Cerebellar nuclear complex (tissue), 1 donor: ENCODE results near the gene KIF26B.

Source experiments
- DNase-seq, 2 experiments: peaks; one replicate each; lab custom pipeline; 2025; lab: John Stamatoyannopoulos, UW

Gene KIF26B

DNA sequence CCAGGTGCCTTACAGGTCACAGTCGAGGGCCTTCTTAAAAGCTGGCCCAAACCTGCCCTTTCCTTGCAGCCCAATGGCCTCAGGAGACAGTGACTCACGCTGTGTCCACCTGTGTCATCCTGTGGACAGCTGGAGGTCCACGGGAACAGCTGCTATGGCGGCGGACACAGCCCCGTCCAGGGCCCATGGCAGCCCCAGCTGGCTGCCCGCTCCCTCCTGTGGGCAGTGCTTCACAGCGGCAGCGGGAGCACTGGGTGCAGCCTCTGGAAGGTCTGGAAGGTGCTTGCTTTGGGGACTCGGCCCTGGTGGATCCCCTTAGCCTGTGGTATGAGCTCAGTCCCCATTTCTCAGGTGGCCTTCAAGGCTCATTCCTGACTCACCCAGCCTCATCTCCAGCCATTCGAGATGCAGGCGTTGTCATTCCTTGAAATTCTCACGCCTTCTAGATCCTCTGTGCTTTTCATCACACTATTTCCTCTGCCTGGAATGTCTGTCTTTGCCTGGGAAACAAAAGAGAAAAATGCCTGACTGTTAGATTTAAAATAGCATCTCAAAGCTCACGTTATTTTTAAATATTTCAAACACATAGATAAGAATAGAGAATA, 86.8 kb downstream of the KIF26B start:
- DNase-seq = no peak

DNA sequence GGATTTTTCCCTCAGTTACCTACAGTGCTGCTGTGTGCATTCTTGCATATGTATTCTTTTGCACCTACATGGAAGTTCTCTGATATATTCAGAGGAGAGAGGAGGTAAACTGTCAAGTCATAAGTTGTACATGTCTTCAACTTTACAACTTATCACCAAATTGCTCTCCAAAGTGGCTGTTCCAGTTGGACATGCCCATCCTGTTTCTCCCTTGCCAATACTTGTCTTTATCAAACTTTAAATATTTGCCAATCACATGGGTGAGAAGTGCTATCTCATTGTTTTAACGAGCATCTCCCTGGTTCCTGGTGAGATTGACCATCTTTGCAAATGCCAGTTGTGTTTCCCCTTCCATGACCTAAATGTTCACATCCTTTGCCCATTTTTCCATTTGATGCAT, 88.2 kb downstream of the KIF26B start:
- no peak for DNase-seq

DNA sequence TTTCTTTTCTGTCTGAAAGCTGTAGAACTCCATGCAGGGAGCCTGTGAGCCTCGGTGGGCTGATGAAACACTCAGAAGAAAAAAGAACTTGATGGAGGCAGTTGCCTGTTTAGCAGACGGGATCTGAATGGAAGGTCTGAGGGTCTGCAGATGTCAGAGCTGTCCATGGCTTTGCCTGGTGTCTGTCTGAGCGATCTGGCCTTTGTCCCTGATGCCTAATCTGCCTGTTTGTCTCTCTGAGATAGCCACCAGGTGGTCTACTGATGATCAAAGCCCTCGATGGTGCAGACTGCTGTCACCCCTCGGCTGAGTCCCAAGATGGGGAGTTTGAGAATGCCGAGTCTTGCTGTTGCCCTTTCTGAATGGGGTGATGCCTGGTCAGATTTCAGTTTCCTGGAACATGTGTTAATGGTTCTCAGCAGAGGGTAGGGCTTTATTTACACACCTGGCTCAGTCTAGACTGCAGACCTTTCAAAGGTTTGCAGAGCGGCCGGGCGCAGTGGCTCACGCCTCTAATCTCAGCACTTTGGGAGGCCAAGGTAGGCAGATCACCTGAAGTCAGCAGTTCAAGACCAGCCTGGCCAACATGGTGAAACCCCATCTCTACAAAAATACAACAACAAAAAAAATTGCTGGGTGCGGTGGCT, 90.4 kb downstream of the KIF26B start:
- no peak for DNase-seq

DNA sequence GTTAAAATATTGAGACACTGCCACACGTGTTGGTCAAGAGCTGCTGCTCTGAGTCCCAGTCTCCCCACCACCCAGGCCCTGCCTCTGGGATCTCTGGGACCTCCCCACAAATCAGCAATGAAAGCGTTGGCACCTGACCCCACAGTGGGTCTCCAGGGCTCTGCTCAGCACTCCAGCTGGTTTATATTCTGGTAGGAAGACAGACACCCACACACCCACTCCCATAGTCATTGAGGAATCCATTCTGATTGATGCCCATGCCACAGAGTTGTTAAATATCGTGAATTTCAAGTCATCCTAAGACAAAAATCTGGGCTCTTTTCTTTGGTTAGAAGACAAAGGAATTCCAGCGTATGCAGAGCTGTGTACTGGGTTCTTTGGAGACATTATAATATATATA, 91.6 kb downstream of the KIF26B start:
- DNase-seq = no peak

DNA sequence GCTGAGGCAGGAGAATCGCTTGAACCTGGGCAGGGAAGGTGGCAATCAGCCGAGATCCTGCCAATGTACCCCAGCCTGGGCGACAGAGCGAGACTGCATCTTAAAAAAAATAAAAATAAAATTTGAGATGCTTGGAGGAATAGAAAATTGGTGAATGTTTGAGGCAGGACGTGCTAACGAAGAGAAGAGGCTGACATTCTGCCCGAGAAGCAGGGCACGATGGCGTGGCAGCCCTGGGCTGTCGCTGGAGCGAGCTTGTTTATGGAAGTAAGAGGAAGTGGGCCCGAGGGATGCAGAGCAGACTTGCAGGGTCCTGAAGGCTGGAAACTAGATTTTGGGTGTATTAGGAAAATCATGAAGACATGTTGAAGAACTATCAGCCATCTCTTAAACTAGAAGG, 92.6 kb downstream of the KIF26B start:
- no peak for DNase-seq

DNA sequence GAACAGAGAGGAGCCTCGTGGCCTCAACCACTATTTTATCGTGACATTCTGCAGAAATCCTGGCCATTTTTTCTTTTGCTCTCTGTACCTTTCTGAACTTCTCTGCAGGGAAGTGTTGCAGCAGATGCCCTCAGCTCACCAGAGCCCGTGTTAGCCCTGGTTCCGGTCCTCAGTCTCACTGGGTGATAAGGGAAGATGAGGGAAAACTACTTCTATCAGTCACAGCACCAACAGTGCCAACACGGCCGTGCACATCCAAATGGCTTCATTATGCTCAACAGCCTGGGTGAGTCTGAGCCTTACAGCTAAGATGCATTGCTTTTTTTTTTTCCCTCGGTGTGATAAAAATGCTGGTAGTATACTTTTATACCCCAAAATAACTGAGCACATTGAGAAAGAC, 93.0 kb downstream of the KIF26B start:
- DNase-seq = peak in 1 of 2 experiments; percentile 31

DNA sequence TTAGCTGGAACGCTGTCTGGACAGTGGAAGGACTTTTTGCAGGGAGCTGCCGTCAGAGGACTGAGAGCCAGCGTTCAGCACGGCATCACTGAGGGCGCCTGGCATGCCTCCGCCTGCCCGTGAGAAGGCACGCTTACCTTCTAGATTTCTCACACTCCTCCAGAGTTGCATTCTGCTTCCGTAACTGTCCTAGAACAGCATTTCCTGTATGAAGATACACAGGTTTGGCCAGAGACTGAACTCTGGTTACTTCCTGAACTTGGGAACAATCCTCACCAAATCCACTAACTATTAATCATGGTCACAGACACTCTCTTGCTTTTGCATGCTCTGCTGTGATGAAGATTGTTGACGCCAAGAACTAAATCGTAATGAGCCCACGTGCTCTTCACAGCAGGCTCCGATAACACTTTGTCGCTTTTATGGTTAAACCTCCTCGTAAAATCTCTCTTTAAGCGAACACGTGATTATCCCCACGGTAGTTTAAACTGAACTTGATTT, 93.5 kb downstream of the KIF26B start:
- no peak for DNase-seq

DNA sequence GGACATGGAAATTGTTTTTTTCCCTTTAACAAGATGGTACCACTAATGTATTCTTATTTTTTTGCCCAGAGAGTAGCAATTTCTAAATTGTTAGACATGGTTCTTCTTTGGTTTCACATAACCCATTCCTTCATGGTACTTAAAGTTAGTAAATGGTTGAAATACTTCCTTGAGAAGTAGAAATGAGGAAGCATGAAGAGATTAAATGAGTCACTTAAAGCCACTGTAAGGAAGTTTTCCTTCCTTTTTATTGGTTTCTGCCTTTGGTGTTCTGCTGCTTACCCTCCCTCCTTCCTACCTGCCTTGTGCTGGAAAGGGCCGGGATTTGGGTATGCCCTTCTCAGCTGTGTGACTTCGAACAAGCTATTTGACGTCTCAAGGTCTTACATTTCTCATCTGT, 101.0 kb downstream of the KIF26B start:
- no peak for DNase-seq

DNA sequence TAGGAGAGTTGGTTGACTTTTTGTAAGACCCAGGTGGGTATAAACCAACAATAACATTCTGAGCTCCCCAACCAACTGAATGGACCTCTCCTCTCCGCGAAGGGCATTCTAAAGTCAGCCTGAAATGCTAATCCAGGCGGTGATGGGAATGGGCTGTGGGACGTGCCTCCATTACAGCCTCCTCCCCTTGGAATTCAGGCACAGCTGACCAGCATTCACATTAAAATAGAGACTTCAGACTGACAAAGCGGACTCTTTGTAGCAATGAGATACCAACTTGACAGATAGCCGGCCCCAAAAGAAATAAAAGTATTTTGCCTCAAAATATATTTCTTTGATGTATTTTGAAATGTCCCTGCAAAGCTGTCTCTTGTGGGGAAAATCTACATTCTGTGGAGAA, 101.7 kb downstream of the KIF26B start:
- no peak for DNase-seq

DNA sequence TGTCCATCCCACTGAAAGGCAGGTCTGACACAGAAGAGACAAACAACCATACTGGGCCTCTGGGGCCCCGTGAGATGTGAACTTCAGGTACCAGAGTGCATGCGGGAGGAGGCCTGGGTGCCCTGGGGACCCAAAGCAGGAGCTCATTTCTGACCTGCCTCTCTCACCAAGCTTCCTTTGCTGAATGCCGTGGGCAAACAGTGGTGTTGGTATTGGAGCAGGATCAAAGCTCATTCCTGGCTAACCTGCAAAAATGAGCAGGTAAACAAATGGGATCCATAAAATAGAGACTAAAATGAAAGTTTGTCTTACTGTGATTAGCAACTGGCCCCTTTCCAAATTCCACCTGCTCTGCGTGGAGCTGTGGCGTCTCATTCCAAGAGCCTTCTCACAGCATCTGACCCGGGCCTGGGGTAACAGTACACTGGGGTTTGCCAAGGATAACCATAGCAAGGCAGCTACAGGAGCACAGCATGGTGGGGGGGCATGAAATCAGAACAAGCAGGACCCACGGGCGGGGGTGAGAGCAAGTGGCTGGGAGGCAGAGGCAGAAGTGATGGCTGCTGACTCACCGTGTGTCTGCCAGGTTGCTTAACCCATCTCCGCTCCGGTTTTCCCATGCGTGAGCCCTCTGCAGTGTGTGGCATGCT, 103.6 kb downstream of the KIF26B start:
- no peak for DNase-seq

DNA sequence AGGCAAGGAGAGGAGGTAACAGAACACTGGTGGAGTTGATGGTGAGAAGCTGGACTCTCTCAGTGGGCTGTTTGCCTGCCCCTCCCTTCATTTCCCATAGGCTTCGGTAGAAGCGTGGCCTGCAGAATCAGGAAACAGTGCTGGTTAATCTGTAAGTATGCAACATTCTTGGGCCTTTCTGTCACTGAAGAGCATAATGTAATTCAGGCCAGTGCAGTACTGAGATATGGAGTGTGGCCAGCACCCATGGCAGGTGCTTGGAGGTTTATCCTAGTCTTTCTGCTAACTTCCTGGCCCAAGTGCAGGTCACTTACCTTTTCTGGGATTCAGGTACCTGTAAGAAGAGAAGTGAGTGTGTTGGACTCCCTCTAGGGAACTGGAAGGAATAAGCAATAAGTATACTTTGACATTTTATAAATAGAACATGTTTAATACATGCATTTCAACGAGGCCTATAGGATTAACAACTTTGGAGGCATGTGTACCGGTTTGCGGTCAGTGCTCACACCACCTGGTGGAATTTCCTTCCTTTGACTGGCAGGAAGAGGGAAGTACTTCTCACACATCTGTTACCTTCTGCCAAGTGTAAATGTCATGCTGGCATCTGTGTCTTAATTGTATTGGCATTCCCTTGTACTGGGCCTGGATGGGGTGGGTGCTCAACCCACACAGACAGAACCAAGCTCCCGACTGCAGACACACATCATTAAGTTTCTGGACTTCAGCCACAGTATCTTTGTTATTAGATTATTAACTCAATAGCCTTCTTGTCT, 105.5 kb downstream of the KIF26B start:
- DNase-seq = no peak

DNA sequence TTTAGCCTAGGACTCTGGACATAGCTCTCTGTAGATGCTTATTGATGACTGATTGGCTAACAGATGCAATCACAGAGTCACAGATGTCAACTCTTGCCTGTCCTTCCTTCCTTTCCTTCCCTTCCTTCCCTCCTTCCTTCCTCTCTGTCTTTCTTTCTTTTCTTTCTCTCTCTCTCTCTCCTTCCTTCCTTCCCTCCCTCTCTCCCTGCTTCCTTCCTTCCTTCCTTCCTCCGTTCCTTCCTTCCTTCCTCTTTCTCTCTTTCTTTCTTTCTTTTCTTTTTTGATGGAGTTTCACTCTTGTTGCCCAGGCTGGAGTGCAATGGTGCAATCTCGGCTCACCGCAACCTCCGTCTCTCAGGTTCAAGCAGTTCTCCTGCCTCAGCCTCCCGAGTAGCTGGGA, 106.1 kb downstream of the KIF26B start:
- no peak for DNase-seq

DNA sequence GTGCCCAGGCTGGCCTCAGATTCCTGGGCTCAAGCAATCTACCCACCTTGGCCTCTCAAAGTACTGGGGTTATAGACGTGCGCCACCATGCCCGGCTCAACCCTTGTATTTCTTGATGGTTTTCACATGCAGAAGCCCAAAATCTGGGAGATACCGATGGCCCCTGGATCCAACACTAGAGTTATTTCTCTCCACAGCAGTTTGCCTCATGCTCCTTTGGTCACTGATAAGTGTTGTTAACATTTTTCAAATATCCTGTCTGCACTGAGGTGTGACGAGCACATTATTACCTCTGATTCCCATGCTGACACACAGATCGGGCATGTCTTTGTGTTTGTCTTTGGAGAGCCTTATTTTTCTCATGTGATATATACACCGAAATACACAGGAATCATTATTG, 107.0 kb downstream of the KIF26B start:
- DNase-seq = no peak

DNA sequence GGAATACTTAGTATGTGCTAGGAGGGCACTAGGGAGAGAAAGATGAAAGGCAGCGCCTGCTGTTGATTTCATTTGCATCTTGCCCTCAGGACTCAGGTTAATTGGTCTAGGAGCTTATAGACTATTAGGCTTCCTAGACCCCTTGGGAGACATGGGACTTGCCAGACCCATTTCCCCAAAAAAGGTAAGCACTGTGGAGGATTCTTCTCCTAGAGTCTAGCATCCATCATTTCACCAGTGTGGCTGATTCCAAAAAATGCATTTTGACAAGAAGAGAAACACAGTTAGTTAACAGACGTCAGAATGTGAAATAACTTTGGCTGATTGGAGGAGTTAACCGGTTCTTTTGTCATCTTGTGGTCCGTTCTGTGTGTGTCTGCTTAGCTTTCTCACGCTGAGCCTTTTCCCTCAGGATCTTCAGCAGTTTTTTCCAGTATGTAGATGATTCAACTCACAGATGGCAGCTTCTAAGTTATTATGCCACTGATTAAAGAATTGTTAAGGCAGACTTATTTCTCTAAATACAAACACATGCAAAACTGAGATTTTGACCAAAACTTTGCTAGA, 108.8 kb downstream of the KIF26B start:
- no peak for DNase-seq

DNA sequence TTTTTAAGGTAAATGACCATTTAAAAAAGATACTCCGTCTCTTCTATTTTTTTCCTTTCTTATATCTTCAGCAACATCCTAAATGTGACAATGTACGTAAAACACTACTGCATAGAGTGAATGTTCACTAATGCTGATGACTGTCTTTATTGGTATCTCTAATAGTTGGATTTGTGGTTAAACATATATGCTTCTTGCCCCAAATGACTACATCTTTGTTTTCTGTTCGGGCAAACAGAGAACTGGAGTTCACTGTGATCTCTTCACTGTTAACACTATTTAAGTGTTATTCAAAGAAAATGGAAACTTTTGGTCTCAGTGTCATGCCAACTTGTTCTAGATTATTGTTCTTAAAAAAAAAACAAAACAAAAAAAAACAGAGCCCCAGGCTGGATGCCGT, 109.4 kb downstream of the KIF26B start:
- DNase-seq = no peak

DNA sequence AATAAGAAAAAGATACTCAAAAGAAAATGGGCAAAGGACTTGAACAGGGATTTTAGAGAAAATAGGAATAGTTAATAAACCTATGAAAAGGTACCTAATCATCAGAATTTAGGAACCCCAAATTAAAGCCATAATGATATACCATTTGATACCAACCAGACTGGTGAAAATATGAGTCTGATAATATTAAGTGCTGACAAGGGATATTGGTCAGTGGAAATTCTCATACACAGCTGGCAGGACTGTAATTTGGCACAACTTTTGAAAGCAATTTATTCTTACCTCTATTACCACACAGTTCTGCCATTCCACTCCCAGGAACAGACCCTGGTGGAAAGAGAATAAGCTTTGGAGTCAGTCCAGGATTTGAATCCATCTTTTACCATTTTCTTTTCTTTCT, 111.3 kb downstream of the KIF26B start:
- DNase-seq = no peak

DNA sequence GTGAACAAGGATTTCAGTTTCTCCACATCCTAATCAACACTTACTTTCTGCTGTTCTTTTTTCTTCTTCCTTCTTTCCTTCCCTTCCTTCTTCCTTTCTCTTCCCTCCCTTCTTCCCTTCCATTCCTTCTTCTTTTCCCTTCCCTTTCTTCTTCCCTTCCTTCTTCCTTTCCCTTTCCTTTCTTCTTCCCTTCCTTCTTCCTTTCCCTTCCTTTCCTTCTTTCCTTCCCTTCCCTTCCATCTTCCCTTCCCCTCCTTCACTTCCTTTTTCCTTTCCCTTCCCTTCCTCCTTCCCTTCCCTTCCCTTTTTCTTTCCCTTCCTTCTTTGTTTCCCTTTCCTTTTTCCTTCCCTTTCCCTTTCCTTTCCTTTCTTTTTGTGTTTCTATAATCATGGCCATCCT, 115.3 kb downstream of the KIF26B start:
- no peak for DNase-seq

DNA sequence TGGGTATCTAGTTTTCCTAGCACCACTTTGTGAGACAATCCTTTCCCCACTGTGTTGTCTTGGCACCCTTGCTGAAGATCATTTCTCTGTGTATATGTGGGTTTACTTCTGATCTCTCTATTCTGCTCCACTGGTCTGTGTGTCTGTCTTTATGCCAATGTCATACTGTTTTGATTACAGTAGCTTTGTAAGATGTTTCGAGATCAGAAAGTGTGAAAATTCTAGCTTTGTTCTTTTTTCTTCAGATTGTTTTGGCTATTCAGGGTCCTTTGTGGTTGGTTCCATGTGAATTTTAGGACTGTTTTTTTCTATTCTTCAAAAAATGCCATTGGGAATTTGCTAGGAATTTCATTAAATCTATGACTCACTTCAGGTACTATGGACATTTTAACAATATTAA, 116.2 kb downstream of the KIF26B start:
- DNase-seq = no peak

DNA sequence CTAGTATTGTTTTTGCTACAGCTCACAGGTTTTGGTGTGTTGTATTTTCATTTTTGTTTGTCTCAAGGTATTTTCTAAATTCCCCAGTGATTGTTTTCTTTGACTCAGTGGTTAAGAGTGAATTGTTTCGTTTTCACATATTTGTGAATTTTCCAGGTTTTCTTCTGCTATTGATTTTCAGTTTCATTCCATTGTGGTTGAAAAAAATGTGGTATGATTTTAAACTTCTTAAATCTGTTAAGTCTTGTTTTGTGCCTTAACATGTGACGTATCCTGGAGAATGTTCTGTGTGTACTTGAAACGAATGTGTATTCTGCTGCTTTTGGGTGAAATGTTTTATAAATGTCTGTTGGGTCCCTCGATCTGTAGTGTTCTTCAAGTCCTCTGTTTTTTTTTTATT, 117.9 kb downstream of the KIF26B start:
- no peak for DNase-seq

DNA sequence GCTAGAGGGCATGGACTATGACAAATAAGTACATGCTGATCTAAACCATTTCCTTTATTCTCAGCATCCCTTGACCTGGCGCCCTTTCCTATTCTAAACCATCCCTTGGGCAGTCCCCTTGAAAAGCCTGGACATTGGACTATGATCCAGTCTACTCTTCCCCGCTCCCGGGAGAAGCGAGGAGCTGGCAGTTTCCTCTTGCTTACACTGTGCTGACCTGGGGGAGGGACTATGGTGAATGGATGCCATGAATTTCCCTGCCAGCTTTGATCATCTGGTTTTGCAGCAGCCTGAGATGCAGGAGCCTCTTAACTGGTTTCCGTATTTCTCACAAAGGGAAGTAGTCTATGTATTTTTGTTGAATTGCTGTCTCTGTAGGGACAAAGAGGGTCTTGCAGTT, 121.7 kb downstream of the KIF26B start:
- no peak for DNase-seq

DNA sequence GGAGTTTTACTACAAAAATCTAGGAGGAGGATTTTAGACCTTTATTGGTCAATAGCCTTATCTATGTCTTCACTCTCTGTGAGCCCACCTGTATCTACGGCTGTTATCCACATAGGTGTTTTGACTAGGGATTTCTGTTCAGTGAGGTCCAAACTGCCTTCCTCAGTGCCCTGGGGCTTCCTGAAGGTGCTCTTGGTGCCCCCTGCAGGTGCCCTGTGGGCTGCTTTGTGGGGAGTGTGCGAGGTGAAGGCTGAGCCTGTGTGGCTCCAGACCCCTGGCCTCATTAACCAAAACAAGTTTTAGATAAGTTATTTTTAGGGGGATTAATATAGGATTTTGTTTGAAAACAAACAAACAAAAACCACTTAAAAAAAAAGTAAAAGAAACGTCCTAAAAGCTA, 122.5 kb downstream of the KIF26B start:
- DNase-seq = no peak

DNA sequence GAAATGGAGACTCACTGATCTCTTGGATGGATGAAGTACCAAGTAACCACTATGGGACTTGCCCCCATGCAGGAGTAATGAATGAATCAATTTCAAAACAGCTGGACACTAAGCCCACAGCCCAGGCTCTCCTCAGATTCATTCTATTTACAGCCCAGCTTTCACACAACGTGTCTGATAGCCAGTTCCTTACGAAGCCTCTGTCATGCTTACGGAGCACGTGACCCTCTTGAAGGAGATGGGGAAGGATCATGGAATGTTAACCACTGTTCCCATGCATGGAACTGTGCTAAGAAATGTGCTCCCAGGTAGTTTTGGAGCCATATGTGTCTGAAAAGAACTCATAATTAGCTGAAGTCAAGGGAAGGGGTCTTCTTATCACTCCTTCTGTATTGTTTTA, 124.1 kb downstream of the KIF26B start:
- no peak for DNase-seq
